AG08395 (cell line): ENCODE data around the gene DIS3.
A peak's percentile ranks its signal among the peaks of the same experiment; 100 is the strongest.
"Not testable (repeated sequence)": the region's sequence is repeated elsewhere in the genome, so short reads cannot be mapped to it uniquely, and the experiment has no call there.

Experiments
- DNase-seq: peaks from one replicate; pipeline ENCODE4 v3.0.0; 2012; ENCODE audit warnings: mixed read lengths, low spot score

Gene DIS3, protein sequence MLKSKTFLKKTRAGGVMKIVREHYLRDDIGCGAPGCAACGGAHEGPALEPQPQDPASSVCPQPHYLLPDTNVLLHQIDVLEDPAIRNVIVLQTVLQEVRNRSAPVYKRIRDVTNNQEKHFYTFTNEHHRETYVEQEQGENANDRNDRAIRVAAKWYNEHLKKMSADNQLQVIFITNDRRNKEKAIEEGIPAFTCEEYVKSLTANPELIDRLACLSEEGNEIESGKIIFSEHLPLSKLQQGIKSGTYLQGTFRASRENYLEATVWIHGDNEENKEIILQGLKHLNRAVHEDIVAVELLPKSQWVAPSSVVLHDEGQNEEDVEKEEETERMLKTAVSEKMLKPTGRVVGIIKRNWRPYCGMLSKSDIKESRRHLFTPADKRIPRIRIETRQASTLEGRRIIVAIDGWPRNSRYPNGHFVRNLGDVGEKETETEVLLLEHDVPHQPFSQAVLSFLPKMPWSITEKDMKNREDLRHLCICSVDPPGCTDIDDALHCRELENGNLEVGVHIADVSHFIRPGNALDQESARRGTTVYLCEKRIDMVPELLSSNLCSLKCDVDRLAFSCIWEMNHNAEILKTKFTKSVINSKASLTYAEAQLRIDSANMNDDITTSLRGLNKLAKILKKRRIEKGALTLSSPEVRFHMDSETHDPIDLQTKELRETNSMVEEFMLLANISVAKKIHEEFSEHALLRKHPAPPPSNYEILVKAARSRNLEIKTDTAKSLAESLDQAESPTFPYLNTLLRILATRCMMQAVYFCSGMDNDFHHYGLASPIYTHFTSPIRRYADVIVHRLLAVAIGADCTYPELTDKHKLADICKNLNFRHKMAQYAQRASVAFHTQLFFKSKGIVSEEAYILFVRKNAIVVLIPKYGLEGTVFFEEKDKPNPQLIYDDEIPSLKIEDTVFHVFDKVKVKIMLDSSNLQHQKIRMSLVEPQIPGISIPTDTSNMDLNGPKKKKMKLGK

GRCh38 chr13:72781451-72782439 lies at the start of gene DIS3, which contains the start of gene PIBF1:
TSS of gene DIS3 (minus strand) at chr13:72781900. CDS start at chr13:72781832, 68 bp downstream.
TSS of gene PIBF1 (plus strand) at chr13:72782133. CDS start at chr13:72783470, 1,337 bp downstream.
- DNase-seq: peak; percentile 98

GRCh38 chr13:72823724-72824123 lies 42.0 kb upstream of the DIS3 start:
- DNase-seq: no peak

DNA sequence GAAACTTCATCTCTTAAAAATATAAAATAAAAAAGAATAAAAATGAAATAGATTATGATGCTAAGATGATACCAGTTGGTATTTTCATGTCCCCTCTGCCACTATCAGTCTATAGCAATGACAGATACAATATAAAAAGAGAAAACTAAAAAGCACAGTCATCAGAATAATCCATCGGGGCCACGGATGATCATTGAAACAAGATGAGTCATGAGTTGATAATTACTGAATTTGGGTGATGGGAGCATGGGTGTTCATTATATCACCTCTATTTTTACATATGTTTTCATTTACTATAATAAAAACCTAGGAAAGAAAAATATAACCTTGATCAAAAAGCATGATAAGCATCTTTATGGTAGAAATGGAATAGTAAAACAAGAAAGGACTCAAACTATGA lies 41.4 kb upstream of the DIS3 start:
- no peak for DNase-seq

- DNase-seq: no peak
Measured at GRCh38 chr13:72820898-72821279, 39.2 kb upstream of the DIS3 start.

DNA sequence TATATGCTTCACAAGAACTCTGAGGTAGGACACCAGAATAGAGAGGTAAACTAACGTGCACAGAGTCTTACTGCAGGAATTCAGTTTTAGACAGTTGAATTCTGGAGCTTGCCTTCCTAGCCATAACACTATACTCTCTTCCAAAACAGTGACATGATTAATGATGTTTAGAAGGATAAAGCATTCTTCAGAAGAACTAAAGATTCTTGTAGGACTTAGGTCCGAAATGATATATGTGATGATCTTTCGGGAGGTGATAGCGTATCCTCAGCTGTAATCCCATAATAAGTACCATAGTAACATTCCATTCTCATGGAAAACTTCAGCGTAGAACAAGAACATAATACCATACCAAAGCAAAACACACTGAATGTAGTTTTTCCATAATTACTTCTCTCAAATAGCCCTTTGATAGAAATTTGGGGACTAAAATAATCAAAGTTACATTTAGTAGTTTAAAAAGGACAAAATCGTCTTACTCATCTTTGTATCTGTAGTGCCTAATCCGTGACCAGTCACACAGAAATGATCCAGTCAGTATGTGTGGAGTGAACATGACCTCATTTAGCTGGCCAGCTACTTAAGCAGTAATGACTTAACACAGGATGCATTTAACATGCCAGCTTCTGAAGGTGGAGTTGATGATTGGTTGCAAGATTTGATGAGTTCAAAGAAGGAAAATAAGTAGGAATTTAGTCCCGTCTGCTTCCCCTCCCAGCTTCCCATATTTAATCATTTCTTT lies 38.6 kb upstream of the DIS3 start:
- DNase-seq: peak; percentile 50

GRCh38 chr13:72808917-72809500 lies 27.3 kb upstream of the DIS3 start:
- DNase-seq: peak; percentile 14

DNA sequence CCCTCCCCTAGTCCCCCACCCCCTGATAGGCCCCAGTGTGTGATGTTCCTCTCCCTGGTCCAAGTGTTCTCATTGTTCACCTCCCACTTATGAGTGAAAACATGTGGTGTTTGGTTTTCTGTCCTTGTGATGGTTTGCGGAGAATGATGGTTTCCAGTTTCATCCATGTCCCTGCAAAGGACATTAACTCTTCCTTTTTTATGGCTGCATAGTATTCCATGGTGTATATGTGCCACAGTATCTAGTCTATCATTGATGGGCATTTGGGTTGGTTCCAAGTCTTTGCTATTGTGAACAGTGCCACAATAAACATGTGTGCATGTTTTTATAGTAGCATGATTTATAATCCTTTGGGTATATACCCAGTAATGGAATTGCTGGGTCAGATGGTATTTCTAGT lies 24.8 kb upstream of the DIS3 start:
- not testable (repeated sequence) for DNase-seq

- DNase-seq: no peak
Measured at GRCh38 chr13:72805676-72806346, 24.1 kb upstream of the DIS3 start.

DNA sequence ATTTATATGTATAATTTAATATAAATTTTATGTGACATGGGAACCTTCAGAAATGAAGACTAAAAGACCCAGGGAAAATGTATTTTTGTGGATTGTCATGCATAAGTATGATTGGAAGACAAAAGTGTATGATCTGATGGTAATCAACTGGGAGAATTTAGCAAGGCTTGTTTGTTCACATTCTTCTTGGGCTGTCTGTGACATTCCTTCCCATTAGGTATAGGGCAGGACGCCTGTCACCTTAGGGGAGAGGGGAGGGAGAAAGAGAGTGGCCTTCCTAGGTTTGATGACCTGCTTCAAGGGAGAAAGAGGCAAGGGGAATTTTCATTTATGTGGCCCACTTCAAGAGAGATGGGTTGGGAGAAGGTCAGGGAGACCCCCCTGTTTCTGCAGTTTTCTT lies 22.6 kb upstream of the DIS3 start:
- no peak for DNase-seq

DNA sequence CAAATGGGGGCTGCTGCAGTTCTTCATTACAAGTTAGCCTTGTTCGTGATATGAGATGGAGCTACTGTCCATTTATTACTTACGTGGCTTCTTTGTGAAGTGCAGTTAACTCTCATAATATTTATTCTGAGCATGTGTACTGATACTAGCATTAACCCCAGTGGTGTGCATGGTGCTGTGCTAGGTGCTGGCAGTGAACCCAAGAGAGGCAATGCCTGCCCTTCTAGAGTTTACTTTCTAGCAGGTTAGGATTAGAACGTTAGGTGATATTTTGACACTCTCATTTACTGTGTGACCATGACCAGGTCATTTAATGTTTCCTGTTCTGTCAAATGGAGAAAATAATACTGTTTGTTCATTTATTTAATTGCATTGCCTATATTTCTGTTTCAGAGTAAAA lies 17.1 kb upstream of the DIS3 start:
- DNase-seq: no peak

GRCh38 chr13:72792640-72793039 lies 10.9 kb upstream of the DIS3 start:
- no peak for DNase-seq

DNA sequence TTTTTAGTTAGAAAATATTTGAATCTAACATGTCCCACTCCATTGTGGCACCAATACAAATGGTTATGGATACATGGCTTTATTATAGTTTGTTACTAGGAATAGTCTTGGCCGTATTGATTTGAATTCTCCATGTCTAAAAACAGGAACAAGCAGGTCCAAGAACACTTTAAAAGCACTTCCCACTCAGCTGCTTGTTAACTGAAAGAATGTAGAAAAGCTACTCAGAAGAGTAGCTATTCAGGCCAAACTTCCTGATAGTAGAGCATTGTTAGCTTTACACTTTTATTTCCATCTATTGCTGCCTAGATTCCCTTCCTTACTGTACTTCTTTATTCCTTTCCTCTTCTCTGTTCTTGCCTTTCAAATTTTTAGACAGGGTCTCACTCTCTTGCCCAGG lies 7.1 kb upstream of the DIS3 start:
- no peak for DNase-seq

DNA sequence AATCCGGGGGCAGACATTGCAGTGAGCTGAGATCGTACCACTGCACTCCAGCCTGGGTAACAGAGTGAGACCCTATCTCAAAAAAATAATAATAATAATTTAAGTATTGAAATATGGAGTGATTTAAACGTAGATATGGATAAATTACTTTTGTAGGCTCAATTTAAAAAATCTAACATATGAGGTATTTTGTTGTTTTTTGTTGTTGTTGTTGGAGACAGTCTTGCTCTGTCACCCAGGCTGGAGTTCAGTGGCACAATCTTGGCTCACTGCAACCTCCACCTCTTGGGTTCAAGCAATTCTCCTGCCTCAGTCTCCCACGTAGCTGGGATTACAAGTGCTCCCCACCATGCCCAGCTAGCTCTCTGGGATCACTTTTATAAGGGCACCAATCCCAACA lies 3.0 kb upstream of the DIS3 start:
- DNase-seq: not testable (repeated sequence)

GRCh38 chr13:72782717-72783116 lies 1.0 kb upstream of the DIS3 start:
- DNase-seq: no peak

GRCh38 chr13:72774019-72774418 lies 7.7 kb downstream of the DIS3 start:
- DNase-seq: no peak

DNA sequence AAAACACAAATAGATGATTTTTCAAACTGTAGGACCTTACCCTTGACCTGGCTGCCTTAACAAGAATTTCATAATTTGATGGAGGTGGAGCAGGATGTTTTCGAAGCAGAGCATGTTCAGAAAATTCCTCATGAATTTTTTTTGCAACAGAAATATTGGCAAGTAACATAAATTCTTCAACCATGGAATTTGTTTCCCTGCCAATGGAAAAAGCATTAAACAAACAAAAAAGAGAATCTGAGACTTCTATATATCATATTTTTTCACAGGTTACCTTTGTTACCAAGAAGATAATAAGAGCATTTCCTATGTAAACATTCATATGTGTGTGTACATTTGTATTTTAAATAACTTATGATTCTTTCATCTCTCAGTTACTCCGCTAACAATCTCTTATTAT lies 18.3 kb downstream of the DIS3 start:
- DNase-seq: no peak

GRCh38 chr13:72760189-72760588 lies 21.5 kb downstream of the DIS3 start:
- no peak for DNase-seq

- DNase-seq: no peak
Measured at GRCh38 chr13:72757792-72758535, 23.7 kb downstream of the DIS3 start.

DNA sequence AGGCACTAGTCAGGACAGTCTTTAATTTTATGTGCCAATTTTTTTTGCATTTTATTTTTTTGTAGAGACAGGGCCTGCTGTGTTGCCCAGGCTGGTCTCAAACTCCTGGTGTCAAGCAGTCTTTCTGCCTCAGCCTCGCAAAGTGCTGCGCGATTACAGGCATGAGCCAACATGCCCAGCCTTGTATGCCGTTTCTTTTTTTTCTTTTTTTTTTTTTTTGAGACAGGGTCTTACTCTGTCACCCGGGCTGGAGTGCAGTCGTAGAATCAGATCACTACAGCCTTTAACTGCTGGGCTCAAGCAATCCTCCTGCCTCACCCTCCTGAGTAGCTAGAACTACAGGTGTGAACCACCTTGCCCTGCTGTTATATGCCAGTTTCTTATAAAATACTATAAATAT lies 27.6 kb downstream of the DIS3 start:
- DNase-seq: no peak
